Lower leg skin (tissue), 3 donors: ENCODE data around the gene SHROOM3.

Source experiments
- CTCF ChIP-seq, 3 donors: fragments of 450-650 bp; IDR thresholded peaks; one replicate each; pipeline ENCODE4 v1.5.1; 2016; ENCODE audit warnings: antibody characterized with exemption in 3 of 3, mild to moderate bottlenecking in 3 of 3, moderate library complexity in 2 of 3
- POLR2A ChIP-seq, 2 donors: fragments of 450-650 bp; IDR thresholded peaks; one replicate each; pipeline ENCODE4 v1.6.1; 2016 to 2017; ENCODE audit warnings: antibody characterized with exemption in 2 of 2, mild to moderate bottlenecking in 1 of 2, moderate library complexity in 1 of 2

GRCh38 chr4:76515975-76516843 is 81.2 kb downstream of the SHROOM3 start:
- TF ChIP-seq POLR2A (IDR thresholded peaks at IDR 0.05) (no peak), CTCF (IDR thresholded peaks at IDR 0.05) (no peak)
